Lower leg skin (tissue), 4 donors: ENCODE results near the gene TMEM181. TPM values are rescaled to one million over a fixed set of nuclear protein-coding genes. Genes with fewer than 3 reads are reported as not detected.

Experiments used
- DNase-seq, 2 donors: peaks; one replicate each; pipeline ENCODE4 v3.0.0-alpha.2; 2019; ENCODE audit warnings: low spot score in 2 of 2
- H3K4me3 ChIP-seq: fragments of 200-600 bp; sonication (generic); 2 replicates; pipeline ENCODE4 v1.5.1; 2017; ENCODE audit warnings: mild to moderate bottlenecking, low read depth; ENCODE audit not compliant: poor library complexity, severe bottlenecking
- POLR2A ChIP-seq, 2 donors: fragments of 450-650 bp; IDR thresholded peaks; one replicate each; pipeline ENCODE4 v1.6.1; 2016 to 2017; ENCODE audit warnings: antibody characterized with exemption in 2 of 2, mild to moderate bottlenecking in 1 of 2, moderate library complexity in 1 of 2
- WGBS, 2 donors: methylation state at CpG; one replicate each; pipeline ENCODE4 v1.1.5; 2018; 5-methylcytosine and 5-hydroxymethylcytosine counted together
- intact Hi-C: fragments of 100-400 bp; cut with DNase I; formaldehyde crosslinking; loops from one replicate; pipeline ENCODE4 v1.15.0; 2023; ENCODE audit warnings: low total_unique reads
- total RNA-seq, 4 donors: library from RNA; depleted of rRNA; stranded (reverse); fragments of >200 nt; gene quantifications; one replicate each; pipeline ENCODE4 v1.1.0, GENCODE V29; 2016
- TF ChIP-seq, protein P1 (sequence below), 3 donors: fragments of 450-650 bp; IDR thresholded peaks; one replicate each; pipeline ENCODE4 v1.5.1; 2016; ENCODE audit warnings: antibody characterized with exemption in 3 of 3, mild to moderate bottlenecking in 3 of 3, moderate library complexity in 2 of 3

TMEM181 gene
- total RNA-seq, 4 donors from 2014 or later = 12.8 to 20.8 (median 17.2) TPM

DNA sequence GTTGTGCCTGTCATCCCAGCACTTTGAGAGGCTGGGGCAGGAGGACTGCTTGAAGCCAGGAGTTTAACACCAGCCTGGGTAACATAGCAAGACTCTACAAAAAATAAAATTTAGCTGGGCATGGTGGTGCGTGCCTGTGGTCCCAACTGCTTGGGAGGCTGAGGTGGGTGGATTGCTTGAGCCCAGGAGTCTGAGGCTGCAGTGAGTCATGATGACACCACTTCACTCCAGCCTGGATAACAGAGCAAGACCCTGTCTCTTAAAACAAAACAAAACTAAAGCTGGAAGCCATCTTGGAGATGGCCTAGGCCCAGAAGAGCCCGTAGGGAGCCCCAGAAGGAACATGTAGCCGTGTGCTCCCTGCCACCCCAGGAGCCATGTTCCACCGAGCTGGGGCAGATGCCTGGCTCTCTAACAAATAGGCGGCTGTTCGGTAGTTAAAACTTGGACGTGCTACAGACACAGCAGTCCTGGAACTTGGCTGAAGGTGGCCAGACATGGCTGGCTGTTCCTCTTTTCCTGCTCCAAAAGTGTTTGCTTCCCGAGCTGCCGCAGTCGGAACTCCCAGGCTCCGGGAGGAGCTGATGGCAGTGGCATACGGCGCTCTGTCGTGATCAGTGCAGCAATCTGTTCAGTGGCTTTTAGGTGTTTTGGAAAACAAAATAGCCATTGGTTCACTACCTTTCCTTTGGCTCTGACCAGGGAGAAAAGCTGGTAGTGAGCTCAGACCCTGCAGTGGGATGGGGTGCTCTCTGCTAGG is 47.7 kb downstream of the TMEM181 start:
- TF ChIP-seq, protein P1, sequence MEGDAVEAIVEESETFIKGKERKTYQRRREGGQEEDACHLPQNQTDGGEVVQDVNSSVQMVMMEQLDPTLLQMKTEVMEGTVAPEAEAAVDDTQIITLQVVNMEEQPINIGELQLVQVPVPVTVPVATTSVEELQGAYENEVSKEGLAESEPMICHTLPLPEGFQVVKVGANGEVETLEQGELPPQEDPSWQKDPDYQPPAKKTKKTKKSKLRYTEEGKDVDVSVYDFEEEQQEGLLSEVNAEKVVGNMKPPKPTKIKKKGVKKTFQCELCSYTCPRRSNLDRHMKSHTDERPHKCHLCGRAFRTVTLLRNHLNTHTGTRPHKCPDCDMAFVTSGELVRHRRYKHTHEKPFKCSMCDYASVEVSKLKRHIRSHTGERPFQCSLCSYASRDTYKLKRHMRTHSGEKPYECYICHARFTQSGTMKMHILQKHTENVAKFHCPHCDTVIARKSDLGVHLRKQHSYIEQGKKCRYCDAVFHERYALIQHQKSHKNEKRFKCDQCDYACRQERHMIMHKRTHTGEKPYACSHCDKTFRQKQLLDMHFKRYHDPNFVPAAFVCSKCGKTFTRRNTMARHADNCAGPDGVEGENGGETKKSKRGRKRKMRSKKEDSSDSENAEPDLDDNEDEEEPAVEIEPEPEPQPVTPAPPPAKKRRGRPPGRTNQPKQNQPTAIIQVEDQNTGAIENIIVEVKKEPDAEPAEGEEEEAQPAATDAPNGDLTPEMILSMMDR (IDR thresholded peaks at IDR 0.05) = no peak
- TF ChIP-seq POLR2A (IDR thresholded peaks at IDR 0.05) = no peak
- intact Hi-C loops = loop anchor here (5.0 kb wide), 1 partner anchor 385 kb away; no protein-coding TSS in a partner anchor
- WGBS, 2 donors = 92 to 94% methylated on average over 14 of the region's 14 CpGs
- H3K4me3 ChIP-seq = no peak overlapping the region
- DNase-seq = no peak

DNA sequence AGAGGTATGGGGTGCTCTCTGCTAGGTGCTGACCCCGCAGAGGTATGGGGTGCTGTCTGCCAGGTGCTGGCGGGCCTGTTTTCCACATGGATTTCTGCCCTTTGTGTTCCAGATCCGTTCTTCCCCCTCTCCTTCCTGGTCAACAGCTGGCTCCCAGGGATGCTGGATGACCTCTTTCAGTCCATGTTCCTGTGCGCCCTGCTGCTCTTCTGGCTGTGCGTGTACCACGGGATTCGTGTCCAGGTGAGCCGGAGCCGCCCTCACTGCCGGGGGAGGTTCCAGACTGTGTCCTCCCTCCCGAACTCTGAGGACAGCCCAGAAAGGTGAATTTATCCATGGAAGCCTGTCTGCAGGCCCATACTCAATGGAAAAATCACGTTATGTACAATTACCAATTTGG is 48.3 kb downstream of the TMEM181 start:
- no peak for TF ChIP-seq POLR2A (IDR thresholded peaks at IDR 0.05)
- TF ChIP-seq, protein P1 (IDR thresholded peaks at IDR 0.05) = no peak
- WGBS, 2 donors = 92 to 94% methylated on average over 12 of the region's 12 CpGs
- no peak overlapping the region for H3K4me3 ChIP-seq
- no peak for DNase-seq
- intact Hi-C loops = loop anchor here (5.0 kb wide), 1 partner anchor 386 kb away; no protein-coding TSS in a partner anchor

DNA sequence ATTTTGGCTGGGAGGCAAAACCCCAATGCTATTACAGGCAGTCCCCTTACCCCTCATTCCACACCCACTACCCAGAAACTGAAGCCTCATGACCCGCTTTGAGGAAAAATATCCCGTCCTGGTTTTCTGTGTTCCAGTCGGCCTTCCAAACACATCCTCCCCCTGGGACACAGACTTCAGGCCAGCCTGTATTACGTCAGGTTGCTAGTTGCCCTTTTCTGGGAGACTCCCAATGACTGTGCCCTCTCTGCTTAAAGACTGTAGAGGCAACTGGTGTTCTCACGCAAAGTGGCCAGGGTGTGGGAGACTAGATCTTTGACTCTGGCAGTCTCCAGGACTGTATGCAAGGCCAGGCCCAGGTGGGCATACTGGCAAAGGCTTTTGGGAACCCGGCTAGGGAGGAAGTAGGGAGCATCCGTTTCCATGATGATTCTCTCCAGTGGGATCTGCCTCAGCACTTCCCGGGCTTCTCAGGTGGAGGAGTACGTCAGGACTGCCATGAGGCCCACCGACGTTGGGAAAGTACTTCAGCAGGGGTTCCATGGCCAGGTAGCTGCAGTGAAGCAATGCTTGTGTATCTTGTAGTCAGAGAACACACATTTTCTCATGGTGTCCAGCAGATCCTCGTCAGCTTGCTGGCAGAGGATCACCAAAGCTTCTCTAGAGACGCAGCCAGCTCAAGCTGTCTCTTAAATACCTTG is 49.7 kb downstream of the TMEM181 start:
- TF ChIP-seq POLR2A (IDR thresholded peaks at IDR 0.05) = no peak
- TF ChIP-seq, protein P1 (IDR thresholded peaks at IDR 0.05) = no peak
- WGBS, 2 donors = 94% methylated on average over 13 of the region's 13 CpGs
- DNase-seq = no peak
- no peak overlapping the region for H3K4me3 ChIP-seq
- intact Hi-C loops = loop anchor here (5.0 kb wide), 1 partner anchor 387 kb away; no protein-coding TSS in a partner anchor

DNA sequence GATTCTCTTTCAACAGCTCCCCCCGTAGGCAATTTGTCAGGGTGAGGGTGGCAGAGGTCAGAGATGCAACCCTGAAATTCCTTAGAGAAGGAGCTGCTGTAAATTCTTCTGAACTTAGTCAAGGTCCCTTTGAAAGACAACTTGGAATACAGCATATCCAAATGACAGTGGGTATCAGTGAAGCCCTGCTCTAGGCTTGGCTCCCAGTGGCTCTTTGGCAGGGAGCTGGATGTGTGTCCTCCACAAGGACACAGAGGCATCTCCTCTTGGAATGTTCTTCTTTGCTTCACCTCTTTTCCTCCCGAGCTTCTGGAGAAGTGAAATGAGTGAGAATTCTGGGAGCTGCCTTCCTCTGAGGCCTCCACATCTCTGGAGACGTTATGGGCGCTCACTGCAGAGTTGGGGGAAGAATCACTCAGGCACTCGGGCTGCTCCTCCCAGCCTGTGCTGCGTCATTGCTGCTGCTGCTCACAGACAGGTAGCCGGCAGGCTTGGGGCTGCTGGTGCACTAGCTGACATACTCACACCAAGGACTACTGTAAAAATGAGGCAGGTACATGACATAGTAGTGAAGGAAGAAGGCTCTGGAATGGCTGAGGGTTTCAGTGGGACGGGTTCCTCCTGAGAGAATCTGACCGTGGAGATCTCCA is 50.6 kb downstream of the TMEM181 start:
- intact Hi-C loops = no loop called here
- WGBS, 2 donors = 86 to 88% methylated on average over 9 of the region's 9 CpGs
- TF ChIP-seq, protein P1 (IDR thresholded peaks at IDR 0.05) = no peak
- no peak for TF ChIP-seq POLR2A (IDR thresholded peaks at IDR 0.05)
- no peak overlapping the region for H3K4me3 ChIP-seq
- no peak for DNase-seq

DNA sequence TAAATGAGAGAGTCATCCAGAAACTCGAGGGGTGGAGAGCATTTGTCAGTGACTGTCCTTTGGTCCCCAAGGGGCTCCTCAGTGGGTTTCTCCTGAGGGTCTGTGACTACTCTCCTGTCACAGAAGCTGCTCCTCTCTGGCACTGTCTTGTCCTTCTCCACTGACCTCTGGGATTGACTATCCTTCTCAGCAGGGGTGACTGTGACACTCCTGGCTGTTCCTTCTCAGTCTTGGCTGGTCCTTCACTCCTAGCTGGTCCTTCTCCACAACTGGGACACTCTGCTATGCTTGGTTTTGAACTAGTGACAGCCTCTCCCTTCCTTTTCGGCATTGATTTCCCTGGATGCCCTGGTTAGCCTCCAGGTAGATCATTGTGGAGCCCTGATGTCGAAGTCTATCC is 51.1 kb downstream of the TMEM181 start:
- H3K4me3 ChIP-seq = no peak overlapping the region
- whole genome bisulfite sequencing, 2 donors = 81 to 84% methylated on average over 3 of the region's 3 CpGs
- TF ChIP-seq, protein P1 (IDR thresholded peaks at IDR 0.05) = no peak
- no peak for TF ChIP-seq POLR2A (IDR thresholded peaks at IDR 0.05)
- no peak for DNase-seq
- intact Hi-C loops = no loop called here
